MM.1S (cell line): ENCODE data around the gene POLN.

Experiments used
- CTCF ChIP-seq: fragments of 300-600 bp; sonication (generic); IDR thresholded peaks from 2 replicates; pipeline ENCODE4 v1.5.1; 2016; ENCODE audit warnings: antibody characterized with exemption, low read length, mixed read lengths
- EZH2 ChIP-seq: fragments of 300-600 bp; sonication (generic); optimal IDR thresholded peaks from 2 replicates; pipeline ENCODE3; 2017; ENCODE audit warnings: low read depth, mild to moderate bottlenecking, antibody characterized with exemption, low read length, mixed read lengths
- EZH2phosphoT487 ChIP-seq: fragments of 300-600 bp; sonication (generic); IDR thresholded peaks from 2 replicates; pipeline ENCODE4 v1.6.1; 2018; ENCODE audit warnings: antibody characterized with exemption, low read length

GRCh38 chr4:2251795-2252529 lies 10.0 kb upstream of the POLN start:
- TF ChIP-seq CTCF, result no peak
- TF ChIP-seq EZH2, result no peak
- no peak for TF ChIP-seq EZH2phosphoT487
